GM12878 (cell line): Measurements from ENCODE around the gene CHCHD1. TPM values are rescaled to one million over a fixed set of nuclear protein-coding genes. Genes with fewer than 3 reads are reported as not detected.

Experiments used
- ATAC-seq: fragments of 200-7000 bp; cut with Tn5 transposase; 3 replicates; pipeline ENCODE4 v1.9.1; 2020; ENCODE audit warnings: mild to moderate bottlenecking, moderate library complexity
- BruUV-seq: library from RNA; stranded (reverse); fragments of 400-500 nt; replicated peaks from 2 replicates; lab custom pipeline; 2021; lab: Mats Ljungman, UMichigan
- CTCF ChIA-PET: fragments of 300-600 bp; sonication (Branson Sonifier 250); formaldehyde crosslinking; extraction: SDS; loops from one replicate; lab custom pipeline; 2021; ENCODE audit warnings: inconsistent platforms; lab: Yijun Ruan, JAX
- POLR2A ChIA-PET: fragments of 350-600 bp; formaldehyde crosslinking; extraction: SDS; loops from one replicate; lab custom pipeline; 2021; ENCODE audit warnings: inconsistent platforms; lab: Charles Lee
- RAD21 ChIA-PET: fragments of 300-600 bp; sonication (Branson Sonifier 250); formaldehyde crosslinking; loops from one replicate; lab custom pipeline; 2023; ENCODE audit warnings: antibody characterized with exemption; ENCODE audit not compliant: unreplicated experiment; lab: Charles Lee
- SMC1A ChIA-PET: fragments of 300-600 bp; sonication (Branson Sonifier 250); formaldehyde crosslinking; loops from one replicate; lab custom pipeline; 2023; ENCODE audit not compliant: unreplicated experiment, uncharacterized antibody; lab: Charles Lee
- DNase-seq: peaks from one replicate; pipeline ENCODE4 v3.0.0-alpha.2; 2011; ENCODE audit warnings: low read depth, low spot score
- FAIRE-seq: peaks from 3 replicates; lab custom pipeline; 2011; peaks lifted over from hg19 to GRCh38; lab: Jason Lieb, UNC
- H2AFZ ChIP-seq: 2 replicates; pipeline ENCODE4 v1.6.0; 2011; ENCODE audit warnings: low read depth, low read length, control low read depth; ENCODE audit not compliant: control insufficient read depth
- H3K27ac ChIP-seq: 2 replicates; pipeline ENCODE4 v1.5.1; 2011; ENCODE audit warnings: control low read depth; ENCODE audit not compliant: control insufficient read depth, insufficient read depth
- H3K27me3 ChIP-seq, 2 experiments: replicated peaks in 1 of 2; 2 replicates each; pipeline versions ENCODE4 v1.6.0 to v1.6.1; 2011; ENCODE audit warnings: low read length in 1 of 2; ENCODE audit not compliant: control insufficient read depth in 2 of 2, insufficient read depth in 2 of 2
- H3K36me3 ChIP-seq, 2 experiments: 2 replicates each; pipeline ENCODE4 v1.5.1; 2011; ENCODE audit warnings: low read length in 1 of 2; ENCODE audit not compliant: control insufficient read depth in 2 of 2, insufficient read depth in 2 of 2
- H3K4me1 ChIP-seq: 2 replicates; pipeline ENCODE4 v1.6.1; 2011; ENCODE audit warnings: mild to moderate bottlenecking, low read length, moderate library complexity, mixed read lengths; ENCODE audit not compliant: control insufficient read depth, insufficient read depth
- H3K4me2 ChIP-seq: 2 replicates; pipeline ENCODE4 v1.6.0; 2011; ENCODE audit warnings: control low read depth; ENCODE audit not compliant: control insufficient read depth, insufficient read depth
- H3K4me3 ChIP-seq: fragments of 200-600 bp; sonication (generic); 2 replicates; pipeline ENCODE4 v1.5.1; 2016
- H3K79me2 ChIP-seq: 2 replicates; pipeline ENCODE4 v1.6.0; 2011; ENCODE audit warnings: low read length; ENCODE audit not compliant: control insufficient read depth, insufficient read depth
- H3K9ac ChIP-seq: 2 replicates; pipeline ENCODE4 v1.8.0; 2011; ENCODE audit warnings: low read length, control low read depth, mixed read lengths; ENCODE audit not compliant: control insufficient read depth, insufficient read depth
- H3K9me3 ChIP-seq: replicated peaks from 3 replicates; pipeline ENCODE4 v1.5.1; 2011; ENCODE audit warnings: mild to moderate bottlenecking, low read length; ENCODE audit not compliant: control insufficient read depth, insufficient read depth
- H4K20me1 ChIP-seq: 2 replicates; pipeline ENCODE4 v1.6.0; 2011; ENCODE audit not compliant: control insufficient read depth, insufficient read depth
- BACH1 ChIP-seq: fragments of 450-650 bp; IDR thresholded peaks from 2 replicates; pipeline ENCODE4 v1.6.1; 2017; ENCODE audit warnings: mild to moderate bottlenecking, borderline replicate concordance
- CHD2 ChIP-seq: IDR thresholded peaks from 2 replicates; pipeline ENCODE4 v1.6.1; 2011; ENCODE audit warnings: low read depth, low read length, improper control_type of control experiment, borderline replicate concordance
- HDGF ChIP-seq: fragments of 450-650 bp; IDR thresholded peaks from 2 replicates; pipeline ENCODE4 v1.6.1; 2016; ENCODE audit warnings: antibody characterized with exemption
- IKZF1 ChIP-seq: fragments of 450-650 bp; conservative IDR thresholded peaks from 2 replicates; pipeline ENCODE4 v1.6.1; 2017; ENCODE audit warnings: antibody characterized with exemption, mild to moderate bottlenecking
- IKZF2 ChIP-seq, 2 experiments: fragments of 450-650 bp; IDR thresholded peaks; 2 replicates each; pipeline ENCODE4 v1.6.1; 2017; ENCODE audit warnings: mild to moderate bottlenecking in 2 of 2, moderate library complexity in 2 of 2
- MEF2A ChIP-seq: IDR thresholded peaks from 2 replicates; pipeline ENCODE4 v1.6.1; 2011; ENCODE audit warnings: low read depth, mild to moderate bottlenecking, low read length, moderate library complexity; ENCODE audit not compliant: insufficient read depth
- MYC ChIP-seq: IDR thresholded peaks from 2 replicates; pipeline ENCODE4 v1.6.1; 2011; ENCODE audit warnings: mild to moderate bottlenecking, low read length, moderate library complexity, inconsistent platforms; ENCODE audit not compliant: insufficient read depth, insufficient replicate concordance, insufficient read length, severe bottlenecking
- POU2F2 ChIP-seq: IDR thresholded peaks from 3 replicates; pipeline ENCODE4 v1.6.1; 2011; ENCODE audit warnings: low read depth, mild to moderate bottlenecking, low read length, borderline replicate concordance
- RELA ChIP-seq: fragments of 450-650 bp; IDR thresholded peaks from 2 replicates; pipeline ENCODE4 v1.8.0; 2014; ENCODE audit warnings: borderline replicate concordance; ENCODE audit not compliant: partially characterized antibody
- STAT1 ChIP-seq: fragments of 450-650 bp; conservative IDR thresholded peaks from 2 replicates; pipeline ENCODE4 v1.6.1; 2014; ENCODE audit warnings: antibody characterized with exemption, mild to moderate bottlenecking
- SUPT20H ChIP-seq: IDR thresholded peaks from 2 replicates; pipeline ENCODE4 v1.6.1; 2011; ENCODE audit warnings: low read depth, mild to moderate bottlenecking, low read length, moderate library complexity, borderline replicate concordance; ENCODE audit not compliant: control insufficient read depth
- TARDBP ChIP-seq: IDR thresholded peaks from 2 replicates; pipeline ENCODE4 v1.6.1; 2016; ENCODE audit warnings: borderline replicate concordance
- YY1 ChIP-seq: IDR thresholded peaks from 2 replicates; pipeline ENCODE4 v1.6.1; 2011; ENCODE audit warnings: low read depth, mild to moderate bottlenecking, low read length
- WGBS: methylation state at CpG from one replicate; pipeline ENCODE4 v1.1.6; 2016; ENCODE audit warnings: low lambda C conversion rate; ENCODE audit not compliant: insufficient replicate concordance, insufficient coverage; ENCODE audit errors: missing lambda C conversion rate; 5-methylcytosine and 5-hydroxymethylcytosine counted together
- in situ Hi-C: fragments of 300-500 bp; cut with MboI; formaldehyde crosslinking; loops from 9 replicates; pipeline ENCODE4 v1.14.3; 2018; ENCODE audit warnings: mixed read lengths
- intact Hi-C: fragments of 100-400 bp; cut with micrococcal nuclease; formaldehyde crosslinking; loops from one replicate; pipeline ENCODE4 v1.14.2; 2022; ENCODE audit not compliant: unreplicated experiment
- polyA plus RNA-seq, 11 experiments: library from polyadenylated mRNA; depleted of rRNA in 4 of 11; unstranded in 6 of 11; stranded (reverse) in 5 of 11; fragments of >200 nt; fragmentation: Nextera tagmentation in 4 of 11; fragmentation: Illumina TruSeq in 1 of 11; extraction: Ambion mirVana in 4 of 11; extraction: Trizol in 1 of 11; gene quantifications; 1 replicate in 1 of 11; 2 replicates in 10 of 11; pipeline versions ENCODE4 v1.2.1 to v1.2.3, GENCODE V29; 2011 to 2016; ENCODE audit warnings: inconsistent platforms in 2 of 11, missing spikeins in 2 of 11, low read depth in 1 of 11
- total RNA-seq, 4 experiments: library from RNA; depleted of rRNA in 3 of 4; stranded (reverse); fragments of >200 nt in 3 of 4; fragmentation: Illumina TruSeq in 1 of 4; extraction: Trizol in 1 of 4; gene quantifications; 2 replicates each; pipeline versions ENCODE4 v1.2.1 to v1.2.3, GENCODE V29; 2013 to 2021
- TF ChIP-seq, protein P1 (sequence below): fragments of 450-650 bp; IDR thresholded peaks from 2 replicates; pipeline ENCODE4 v1.6.1; 2017; ENCODE audit warnings: borderline replicate concordance
- TF ChIP-seq, protein P2 (sequence below): fragments of 450-650 bp; IDR thresholded peaks from 2 replicates; pipeline ENCODE4 v1.6.1; 2017; ENCODE audit warnings: low read depth, mild to moderate bottlenecking, moderate library complexity
- TF ChIP-seq, protein P3 (sequence below): fragments of 450-650 bp; conservative IDR thresholded peaks from 2 replicates; pipeline ENCODE4 v1.6.1; 2017; ENCODE audit warnings: mild to moderate bottlenecking, moderate library complexity

The CHCHD1 gene
- total and polyA plus RNA-seq, 10 of the 15 experiments (the other 5 are each of a cell fraction or from before 2014, with no cell fraction given), result 35.0 to 132 (median 70.0) TPM

DNA sequence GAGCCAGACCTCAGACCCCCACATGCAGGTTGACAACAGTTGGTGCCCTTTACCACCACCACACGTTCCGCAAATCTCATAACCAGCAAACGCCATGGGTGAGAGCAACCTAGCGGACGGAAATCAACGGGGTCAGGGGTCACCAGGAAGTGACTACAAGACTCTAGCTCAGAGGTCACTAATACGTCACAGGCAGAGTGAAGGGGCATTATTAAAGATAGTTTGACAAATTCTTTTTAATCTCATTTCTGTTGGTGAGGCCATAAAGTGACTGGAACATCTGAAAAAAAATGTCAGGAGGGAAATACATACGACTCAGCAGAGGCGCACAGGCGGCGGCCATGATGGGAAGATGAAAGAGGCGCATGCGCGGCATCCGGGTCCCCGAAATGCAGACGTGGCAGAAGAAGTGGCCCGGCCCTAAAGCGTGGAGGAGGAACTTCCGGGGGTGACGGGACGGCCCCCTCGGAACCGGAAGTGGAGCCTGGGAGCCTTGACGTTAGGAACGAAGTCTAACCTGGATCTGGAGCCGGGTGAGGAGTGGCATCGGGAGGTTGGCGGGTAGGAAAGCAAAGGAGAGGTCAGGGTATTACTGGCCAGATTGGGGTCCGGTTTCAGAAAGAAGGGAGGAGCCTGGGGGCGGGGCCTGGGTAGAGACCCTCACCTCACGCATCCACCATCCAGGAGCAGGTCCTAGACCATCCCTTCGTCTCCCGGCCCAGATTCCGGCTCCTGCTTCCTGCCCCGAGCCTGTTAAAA, 37.8 kb upstream of the CHCHD1 start, which contains the start of gene SEC24C (continued):
- TF ChIP-seq YY1 (peak; percentile 99), RELA (peak; percentile 30), MYC (no peak), SUPT20H (no peak), HDGF (peak; percentile 65), IKZF1 (peak; percentile 75), TARDBP (peak; percentile 68; the same call in 1 of the 2 replicates), STAT1 (0 out of 2 replicates have a peak, but pooled peaks have one; percentile 20)
- TF ChIP-seq, protein P1, sequence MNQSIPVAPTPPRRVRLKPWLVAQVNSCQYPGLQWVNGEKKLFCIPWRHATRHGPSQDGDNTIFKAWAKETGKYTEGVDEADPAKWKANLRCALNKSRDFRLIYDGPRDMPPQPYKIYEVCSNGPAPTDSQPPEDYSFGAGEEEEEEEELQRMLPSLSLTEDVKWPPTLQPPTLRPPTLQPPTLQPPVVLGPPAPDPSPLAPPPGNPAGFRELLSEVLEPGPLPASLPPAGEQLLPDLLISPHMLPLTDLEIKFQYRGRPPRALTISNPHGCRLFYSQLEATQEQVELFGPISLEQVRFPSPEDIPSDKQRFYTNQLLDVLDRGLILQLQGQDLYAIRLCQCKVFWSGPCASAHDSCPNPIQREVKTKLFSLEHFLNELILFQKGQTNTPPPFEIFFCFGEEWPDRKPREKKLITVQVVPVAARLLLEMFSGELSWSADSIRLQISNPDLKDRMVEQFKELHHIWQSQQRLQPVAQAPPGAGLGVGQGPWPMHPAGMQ, result no peak

DNA sequence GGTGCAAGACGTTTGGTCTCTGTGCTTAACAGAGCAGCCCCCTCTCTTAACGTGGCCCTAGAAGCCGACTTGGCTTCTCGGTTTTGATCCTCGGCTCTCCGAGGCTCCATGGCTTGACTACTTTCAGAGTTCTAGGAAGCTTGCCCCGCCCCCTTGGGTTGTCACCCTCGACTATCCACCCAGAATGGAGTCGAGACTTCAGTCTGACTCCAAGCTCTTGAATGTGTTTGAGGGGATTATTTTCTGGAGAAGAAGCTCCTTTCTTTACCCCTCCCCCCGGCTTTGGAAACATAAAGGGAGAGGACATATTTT, 37.2 kb upstream of the CHCHD1 start:
- no peak for DNase-seq
- Histone ChIP-seq H3K4me3 (peak overlapping the region; percentile 95), H2AFZ (peak overlapping the region; percentile 68), H3K36me3 (peaks cover under 1 to 2% of the 10 kb centered on the region in 2 experiments; a peak in 2 of 4 replicates), H3K4me1 (peaks cover 11% of the 10 kb centered on the region)
- in situ Hi-C loops, result no loop called here
- POLR2A ChIA-PET, result interaction anchor here (0.5 to 3.7 kb wide), 9 partner anchors 10 to 134 kb away, joined by 5 to 38 read pairs (median 15); partner anchors contain the start of gene CHCHD1
- TSS peak; percentile 87 for BruUV-seq
- TF ChIP-seq, protein P2, sequence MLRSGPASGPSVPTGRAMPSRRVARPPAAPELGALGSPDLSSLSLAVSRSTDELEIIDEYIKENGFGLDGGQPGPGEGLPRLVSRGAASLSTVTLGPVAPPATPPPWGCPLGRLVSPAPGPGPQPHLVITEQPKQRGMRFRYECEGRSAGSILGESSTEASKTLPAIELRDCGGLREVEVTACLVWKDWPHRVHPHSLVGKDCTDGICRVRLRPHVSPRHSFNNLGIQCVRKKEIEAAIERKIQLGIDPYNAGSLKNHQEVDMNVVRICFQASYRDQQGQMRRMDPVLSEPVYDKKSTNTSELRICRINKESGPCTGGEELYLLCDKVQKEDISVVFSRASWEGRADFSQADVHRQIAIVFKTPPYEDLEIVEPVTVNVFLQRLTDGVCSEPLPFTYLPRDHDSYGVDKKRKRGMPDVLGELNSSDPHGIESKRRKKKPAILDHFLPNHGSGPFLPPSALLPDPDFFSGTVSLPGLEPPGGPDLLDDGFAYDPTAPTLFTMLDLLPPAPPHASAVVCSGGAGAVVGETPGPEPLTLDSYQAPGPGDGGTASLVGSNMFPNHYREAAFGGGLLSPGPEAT, result no peak
- TF ChIP-seq MEF2A (no peak), IKZF2 (IDR thresholded peaks at IDR 0.05) (0 out of 4 replicates have a peak, but pooled peaks of 1 of the 2 experiments have one; percentile 20), CHD2 (no peak), BACH1 (0 out of 2 replicates have a peak, but pooled peaks have one; percentile 7), POU2F2 (0 out of 3 replicates have a peak, but pooled peaks have one; percentile 10)
- TF ChIP-seq, protein P3, sequence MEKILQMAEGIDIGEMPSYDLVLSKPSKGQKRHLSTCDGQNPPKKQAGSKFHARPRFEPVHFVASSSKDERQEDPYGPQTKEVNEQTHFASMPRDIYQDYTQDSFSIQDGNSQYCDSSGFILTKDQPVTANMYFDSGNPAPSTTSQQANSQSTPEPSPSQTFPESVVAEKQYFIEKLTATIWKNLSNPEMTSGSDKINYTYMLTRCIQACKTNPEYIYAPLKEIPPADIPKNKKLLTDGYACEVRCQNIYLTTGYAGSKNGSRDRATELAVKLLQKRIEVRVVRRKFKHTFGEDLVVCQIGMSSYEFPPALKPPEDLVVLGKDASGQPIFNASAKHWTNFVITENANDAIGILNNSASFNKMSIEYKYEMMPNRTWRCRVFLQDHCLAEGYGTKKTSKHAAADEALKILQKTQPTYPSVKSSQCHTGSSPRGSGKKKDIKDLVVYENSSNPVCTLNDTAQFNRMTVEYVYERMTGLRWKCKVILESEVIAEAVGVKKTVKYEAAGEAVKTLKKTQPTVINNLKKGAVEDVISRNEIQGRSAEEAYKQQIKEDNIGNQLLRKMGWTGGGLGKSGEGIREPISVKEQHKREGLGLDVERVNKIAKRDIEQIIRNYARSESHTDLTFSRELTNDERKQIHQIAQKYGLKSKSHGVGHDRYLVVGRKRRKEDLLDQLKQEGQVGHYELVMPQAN, result 0 out of 2 replicates have a peak, but pooled peaks have one; percentile 55
- TF ChIP-seq, all 136 proteins: peak for 4
- no peaks in the 10 kb centered on the region for H4K20me1 ChIP-seq
- H3K4me2 ChIP-seq, result peak overlapping the region; percentile 85
- H3K9ac ChIP-seq, result peak overlapping the region; percentile 96
- H3K79me2 ChIP-seq, result peaks cover 56% of the 10 kb centered on the region
- ChIA-PET SMC1A (interaction anchor here (0.8 to 4.1 kb wide), 12 partner anchors 9 to 95 kb away, joined by 3 to 35 read pairs (median 7); partner anchors contain the start of gene CHCHD1), RAD21 (interaction anchor here (0.6 to 5.3 kb wide), 13 partner anchors 11 to 195 kb away, joined by 3 to 52 read pairs (median 5); partner anchors contain the start of gene CHCHD1), CTCF (interaction anchor here (1.0 to 2.7 kb wide), 5 partner anchors 14 to 214 kb away, joined by 3 to 20 read pairs (median 4); no protein-coding TSS in a partner anchor)
- no peaks in the 10 kb centered on the region for H3K27me3 ChIP-seq
- H3K27ac ChIP-seq, result peak overlapping the region; percentile 97
- peak; percentile 60 for ATAC-seq
- intact Hi-C loops, result loop anchor here (1.0 to 2.0 kb wide), 3 partner anchors 14 to 36 kb away; no protein-coding TSS in a partner anchor
- no peak for FAIRE-seq
- 0% methylated on average over 10 of the region's 10 CpGs for WGBS
- H3K9me3 ChIP-seq, result no peaks in the 10 kb centered on the region
